CMK (cell line): ENCODE data around the gene GALNT9.

ENCODE experiments used
- DNase-seq: peaks from one replicate; pipeline ENCODE4 v3.0.0-alpha.2; 2010; ENCODE audit warnings: low read depth

GALNT9 gene

DNA sequence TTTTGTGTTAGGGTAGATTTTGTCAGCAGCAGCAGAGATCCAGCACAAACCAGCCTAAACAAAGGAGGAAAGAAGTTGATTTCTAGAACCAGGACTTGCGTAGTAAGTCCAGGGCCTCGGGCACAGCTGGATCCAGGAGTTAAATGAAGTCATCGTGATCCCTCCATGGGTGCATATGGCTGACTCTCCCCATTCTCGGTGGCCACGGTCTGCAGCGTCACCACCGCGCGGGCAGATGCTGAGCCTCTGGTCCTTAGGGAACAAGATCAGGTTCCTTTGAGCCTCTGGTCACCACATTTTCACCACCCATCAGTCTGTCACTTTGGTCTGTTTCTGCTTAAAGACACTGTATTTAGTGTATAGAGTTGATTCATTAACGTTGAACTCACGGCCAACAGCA lies 14.8 kb upstream of the GALNT9 start:
- no peak for DNase-seq

DNA sequence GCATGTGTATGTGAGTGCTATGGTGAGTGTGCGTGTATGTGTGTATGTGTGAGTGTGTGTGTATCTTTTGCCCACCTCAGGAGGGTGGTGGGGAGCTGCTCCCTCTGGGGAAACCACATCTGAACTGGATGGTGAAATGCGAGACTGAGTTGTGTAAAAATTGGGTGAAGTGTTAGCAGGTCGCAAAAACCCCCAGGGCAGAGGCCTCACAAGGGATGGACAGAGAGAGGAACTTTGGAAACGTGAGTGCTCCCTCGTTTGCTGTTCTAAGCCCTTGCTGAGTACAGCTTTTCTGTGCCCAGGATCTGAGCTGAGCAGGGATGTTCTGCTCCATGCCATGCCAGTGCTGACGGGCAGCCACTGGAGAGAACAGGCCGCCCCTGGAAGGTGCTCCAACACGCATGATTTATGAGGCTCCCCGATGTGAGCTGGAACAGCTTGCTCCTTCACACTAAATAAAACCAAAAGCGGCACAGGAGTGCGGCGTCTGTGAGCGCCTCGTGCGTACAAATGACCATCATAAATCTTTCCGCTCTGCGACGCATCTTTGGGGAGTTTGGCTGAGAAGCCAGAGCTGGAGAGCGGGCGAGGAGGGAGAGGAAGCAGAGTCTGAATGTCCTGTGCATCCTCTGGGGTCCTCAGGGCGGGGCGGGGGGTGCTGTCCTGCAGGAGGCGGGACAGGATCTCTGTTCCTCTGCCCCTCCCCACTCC lies 14.1 kb upstream of the GALNT9 start:
- no peak for DNase-seq

DNA sequence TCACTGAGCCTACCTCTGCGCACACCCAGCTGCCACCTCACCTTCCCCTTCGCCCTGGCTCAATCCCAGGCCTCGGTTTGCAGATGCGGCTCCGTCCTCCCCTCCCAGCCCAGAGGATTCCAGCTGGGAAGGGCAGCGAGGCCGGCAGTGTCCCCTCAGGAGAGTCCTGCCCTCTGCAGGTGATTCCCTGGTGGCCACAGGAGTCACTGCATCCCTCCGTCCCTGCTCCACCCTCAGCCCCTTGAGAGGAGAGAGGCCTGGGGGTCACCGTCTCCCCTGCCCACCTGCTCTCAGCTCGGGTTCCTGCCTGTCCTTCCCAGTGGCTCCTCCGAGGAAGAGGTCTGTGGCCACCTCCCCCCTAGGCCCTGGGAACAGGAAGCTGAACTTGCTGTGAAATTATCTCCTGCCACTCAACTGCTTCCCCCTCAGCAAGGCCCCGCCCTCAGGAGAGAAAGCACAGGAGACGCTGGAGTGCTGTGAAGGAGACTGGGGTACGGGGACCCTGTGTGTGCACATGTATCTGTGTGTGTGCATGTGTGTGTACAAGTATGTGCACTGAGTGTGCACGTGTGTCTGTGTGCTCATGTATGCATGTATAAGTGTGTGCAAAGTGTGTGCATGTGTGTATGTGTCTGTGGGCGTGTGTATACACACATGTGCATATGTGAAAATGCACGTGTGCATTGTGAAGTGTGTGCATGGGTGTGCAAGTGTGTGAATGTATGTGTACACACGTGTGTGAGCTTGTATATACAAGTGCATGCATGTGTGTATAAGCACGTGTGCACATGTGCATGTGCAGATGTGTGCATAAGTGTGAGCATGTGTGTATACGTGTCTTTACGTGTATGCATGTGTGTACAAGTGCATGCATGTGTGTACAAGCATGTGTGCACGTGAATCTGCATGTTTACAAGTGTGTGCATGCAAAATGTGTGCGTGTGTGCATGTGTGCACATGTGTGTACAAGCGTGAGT lies 13.2 kb upstream of the GALNT9 start:
- DNase-seq, result peak; percentile 67

DNA sequence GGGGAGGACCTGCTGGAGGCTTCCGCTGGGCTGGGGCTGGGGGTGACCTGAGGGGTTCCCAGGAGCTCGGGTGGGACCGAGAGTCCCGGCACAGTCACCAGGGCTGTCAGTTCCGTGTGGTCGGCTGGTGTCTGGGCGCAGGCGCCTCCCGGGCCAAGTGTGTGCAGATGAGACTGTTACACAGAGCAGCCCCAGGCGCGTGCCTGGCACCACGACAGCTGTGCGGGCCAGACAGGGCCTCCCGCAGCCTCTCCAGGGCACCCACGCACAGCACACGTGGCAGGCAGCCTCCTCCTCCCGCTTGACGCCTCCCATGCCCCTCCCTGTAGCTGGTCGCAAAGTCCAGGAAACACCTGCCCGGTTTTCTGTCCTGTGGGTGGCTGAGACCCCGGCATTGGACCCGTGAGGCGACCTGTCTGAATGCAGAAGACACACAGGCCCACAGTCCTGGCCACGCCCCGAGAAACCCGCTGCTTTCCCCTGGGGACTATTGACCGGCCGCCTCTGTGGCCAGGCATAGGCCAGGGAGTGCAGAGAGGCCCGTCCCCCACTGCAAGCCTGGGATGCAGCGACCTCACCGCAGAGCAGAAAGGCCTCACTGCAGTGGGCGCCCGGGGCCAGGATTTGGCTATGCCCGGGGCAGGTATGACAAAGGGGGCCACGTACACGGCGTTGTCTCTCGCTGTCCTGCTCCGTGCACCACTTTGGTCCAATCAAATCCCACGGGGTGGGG lies 12.1 kb upstream of the GALNT9 start:
- DNase-seq, result no peak

DNA sequence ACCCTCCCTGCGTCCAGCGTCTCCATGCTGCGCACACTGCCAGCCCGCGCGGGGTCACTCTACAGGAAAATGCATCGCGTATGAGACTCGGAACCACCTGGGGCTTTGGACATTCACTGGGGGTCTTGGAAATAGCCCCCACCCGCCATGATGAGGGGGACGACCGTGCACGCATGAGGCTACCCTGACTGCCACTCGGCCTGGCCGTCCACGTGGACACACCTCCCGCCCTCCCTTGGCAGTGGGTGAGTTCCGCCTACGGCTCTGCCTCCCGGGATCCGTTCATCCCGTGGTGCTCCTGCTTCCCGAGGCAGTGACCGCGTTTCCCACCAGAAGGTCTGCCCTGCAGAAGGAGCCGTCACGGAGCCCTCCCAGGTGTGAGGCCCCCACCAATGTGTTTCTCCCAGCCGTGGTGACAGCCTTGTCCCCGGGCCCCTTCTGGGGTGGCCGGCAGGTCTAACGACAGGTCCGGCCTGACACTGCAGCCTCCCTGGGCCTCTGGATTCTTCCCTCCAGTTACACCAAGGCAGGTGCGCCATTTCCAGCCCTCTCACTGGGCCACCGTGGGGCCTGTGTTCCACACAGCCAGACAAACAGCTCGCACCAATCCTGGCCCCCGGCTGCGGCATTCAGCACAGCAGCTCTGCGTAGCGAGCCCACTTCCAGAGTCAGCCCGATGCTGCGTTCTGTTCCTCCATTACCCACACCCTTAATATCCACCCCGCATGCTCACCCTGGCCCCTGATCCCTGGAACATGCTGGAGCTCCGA lies 11.1 kb upstream of the GALNT9 start:
- DNase-seq, result no peak

DNA sequence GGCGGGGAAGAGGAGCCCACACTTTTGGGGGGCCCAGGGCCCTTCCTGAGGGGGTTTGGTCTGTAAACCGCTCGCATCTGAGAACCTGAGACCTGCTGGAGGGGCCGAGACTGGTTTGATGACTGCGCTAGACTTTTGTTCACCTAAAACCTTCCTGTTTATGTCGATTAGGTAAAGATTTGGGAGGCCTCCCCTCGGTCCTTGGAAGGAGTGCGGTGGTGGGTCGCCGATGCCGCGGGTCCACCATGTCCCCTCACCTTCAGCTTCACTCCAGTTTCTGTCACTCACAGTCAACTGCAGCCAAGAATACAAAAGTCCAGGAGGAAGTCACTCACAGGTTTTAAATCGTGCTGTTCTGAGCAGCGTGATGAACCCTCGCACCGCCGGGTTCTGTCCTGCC lies 10.5 kb upstream of the GALNT9 start:
- no peak for DNase-seq

DNA sequence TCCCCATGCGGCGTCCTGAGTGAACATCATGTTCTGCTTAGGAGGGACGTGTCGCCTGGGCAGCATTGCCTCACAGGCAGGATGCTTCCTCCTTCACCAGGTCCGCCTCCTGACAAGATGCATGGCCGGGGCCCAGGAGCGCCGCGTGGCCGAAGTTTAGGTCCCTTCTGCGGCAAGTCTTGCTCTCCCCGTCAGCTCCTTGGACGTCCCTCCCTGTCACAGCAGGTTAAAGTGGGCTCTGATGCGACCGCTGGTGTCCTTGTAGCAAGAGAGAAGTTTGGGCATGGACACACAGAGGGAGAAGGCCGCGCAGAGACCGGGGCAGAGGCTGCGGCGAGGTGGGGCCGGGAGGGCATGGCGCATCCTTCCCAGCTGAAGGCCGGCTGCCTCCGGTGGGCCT lies 9.4 kb upstream of the GALNT9 start:
- no peak for DNase-seq

DNA sequence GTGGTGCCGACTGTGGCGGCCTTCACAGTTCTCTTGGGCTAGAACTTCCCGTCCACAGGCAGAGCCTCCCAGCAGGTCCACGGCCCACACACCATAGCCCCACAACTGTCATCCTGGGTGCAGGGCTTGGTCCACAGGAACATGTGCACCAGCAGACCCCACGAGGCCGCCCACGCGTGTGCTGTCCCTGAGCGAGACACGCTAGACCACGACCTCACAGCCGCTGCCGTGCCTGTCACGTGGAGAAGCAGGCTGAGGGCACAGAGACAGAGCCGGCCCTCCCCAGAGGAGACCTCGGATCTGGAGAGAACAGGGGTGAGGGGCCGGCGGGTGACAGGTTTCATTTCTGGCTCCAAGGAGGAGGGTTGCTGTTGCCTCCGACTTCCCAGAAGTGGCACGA lies 8.9 kb upstream of the GALNT9 start:
- no peak for DNase-seq

DNA sequence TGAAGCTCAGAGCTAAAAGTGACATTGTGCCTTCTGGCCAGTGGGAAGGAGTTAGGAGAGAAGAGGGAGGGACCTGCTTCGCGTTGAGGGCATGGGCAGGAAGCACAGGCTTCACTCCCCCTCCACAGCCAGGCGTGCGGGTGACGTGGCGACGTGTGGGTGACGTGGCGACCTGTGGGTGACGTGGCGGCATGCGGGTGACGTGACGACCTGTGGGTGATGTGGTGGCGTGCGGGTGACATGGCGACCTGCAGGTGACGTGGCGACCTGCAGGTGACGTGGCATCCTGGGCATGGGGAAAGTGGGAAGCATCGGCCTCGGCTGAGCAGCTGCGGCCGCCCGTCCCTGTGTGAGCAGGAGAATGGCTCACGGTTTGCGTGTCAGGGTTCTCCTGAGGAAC lies 8.2 kb upstream of the GALNT9 start:
- no peak for DNase-seq

DNA sequence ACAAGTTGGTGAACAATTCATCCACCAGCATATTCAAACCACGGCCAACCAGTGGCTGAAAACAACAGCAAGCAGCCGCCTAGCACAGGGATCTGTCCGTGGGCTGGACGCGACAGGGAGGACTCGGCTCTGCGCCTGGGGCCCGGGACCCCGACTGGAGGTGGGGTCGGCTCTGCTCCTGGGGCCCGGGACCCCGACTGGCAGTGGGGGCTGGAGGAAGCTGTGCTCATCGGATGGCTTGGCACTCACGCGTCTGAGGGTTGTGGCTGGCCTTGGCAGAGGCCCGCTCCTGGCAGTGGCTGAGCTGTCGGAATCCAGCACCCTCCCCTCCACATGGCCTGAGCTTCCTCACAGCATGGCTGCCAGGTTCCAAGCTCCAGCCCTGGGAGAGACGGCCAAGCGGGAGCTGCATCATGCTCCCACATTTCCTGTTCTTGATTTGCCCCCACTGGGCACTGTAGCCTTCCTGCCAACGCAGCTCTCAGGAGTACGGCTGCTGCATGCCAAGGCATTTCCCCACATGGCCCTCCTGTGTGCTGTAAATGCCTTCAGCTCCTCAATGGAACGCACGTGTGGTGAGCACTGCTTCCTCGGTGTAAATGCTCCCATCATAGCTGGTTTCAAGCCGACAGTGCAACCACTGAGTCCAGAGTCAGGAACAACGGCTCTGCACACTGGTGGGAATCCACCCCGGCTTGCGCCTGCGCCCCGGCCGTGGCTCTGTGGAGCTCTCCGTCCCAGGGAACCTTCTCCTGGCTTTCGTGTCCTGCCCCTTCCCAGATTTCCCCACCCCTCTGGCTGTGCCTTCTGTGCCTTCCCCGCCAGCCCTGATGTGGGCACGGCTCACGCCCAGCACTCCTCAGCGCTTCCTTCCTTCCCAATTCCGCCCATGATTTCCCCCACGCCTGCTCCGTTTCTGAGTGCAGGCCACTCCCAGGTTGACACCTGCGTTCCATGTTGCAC lies 7.3 kb upstream of the GALNT9 start:
- DNase-seq, result no peak

DNA sequence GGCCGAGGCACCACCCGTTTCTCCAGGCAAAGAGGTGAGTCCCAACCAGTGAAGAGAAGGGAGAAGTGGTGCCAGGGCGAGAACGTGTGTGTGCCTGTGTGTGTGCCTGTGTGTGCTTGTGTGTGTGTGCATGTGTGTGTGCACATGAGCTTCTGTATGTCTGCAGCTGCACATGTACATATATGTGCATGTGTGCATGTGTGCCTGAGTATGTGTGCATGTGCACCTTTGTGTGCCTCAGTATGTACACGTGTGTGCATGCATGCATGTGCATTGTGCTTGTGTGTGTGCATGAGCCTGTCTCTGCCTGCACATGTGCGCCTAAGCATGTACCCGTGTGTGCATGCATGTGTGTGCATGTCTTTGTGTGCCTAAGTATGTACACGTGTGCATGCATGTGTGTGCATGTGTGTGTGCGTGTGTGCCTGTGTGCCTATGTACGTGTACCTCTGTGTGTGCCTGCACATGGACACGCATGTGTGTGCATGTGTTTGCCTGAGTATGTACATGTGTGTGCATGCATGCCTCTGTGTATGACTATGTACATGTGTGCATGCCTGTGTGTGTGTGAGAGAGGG lies 5.9 kb upstream of the GALNT9 start:
- DNase-seq, result no peak

DNA sequence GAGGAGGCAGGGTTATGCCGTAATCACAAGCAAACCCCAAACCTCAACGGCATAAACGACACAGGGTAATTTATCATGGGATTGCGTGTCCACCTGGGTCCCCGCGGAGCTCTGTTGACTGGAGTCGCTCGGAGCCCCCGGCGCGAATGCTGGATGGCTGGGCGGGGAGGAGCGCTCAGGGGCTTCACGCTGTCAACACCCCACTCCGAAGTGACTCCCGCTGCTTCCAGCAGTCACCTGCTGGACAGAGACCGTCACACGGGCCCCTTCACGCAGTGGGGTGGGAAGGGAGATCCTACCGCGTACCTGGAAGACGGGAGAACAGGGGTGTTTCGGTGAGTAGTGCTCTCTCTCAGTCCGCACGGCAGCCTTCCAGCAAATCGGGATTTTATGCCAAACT lies 4.4 kb upstream of the GALNT9 start:
- no peak for DNase-seq

DNA sequence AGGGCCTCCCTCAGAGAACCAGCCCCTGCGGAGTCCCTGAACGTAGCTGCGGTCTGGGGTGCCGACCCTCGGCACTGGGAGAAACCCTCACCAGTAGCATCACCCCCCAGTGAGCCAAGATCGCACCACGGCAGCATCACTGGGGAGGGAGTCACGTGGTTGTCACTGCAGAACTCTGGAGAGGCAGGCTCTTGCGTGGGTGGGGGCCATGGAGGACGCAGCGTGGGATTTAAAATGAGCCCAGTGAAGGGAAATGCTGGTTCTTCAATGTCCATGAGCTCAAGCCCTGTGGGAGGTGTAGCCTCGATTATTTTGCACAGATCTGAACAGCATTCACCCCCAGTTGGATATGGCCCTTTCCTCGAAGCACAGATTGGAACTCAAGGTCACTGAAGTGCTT lies 3.9 kb upstream of the GALNT9 start:
- DNase-seq, result no peak

DNA sequence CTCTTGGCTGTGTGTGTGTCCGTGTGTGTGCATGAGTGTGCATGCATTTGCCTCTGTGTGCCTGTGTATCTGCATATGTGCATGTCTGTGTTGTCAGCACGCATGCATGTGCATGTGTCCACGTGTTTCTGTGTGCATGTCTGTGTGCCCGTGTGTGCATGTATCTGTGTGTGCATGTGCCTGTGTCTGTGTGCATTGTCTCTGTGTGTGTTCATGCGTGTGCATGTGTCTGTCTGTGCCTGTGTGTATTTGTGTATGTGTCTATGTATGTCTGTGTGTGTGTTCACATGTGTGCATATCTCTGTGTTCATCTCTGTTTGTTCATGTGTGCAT lies 1.1 kb upstream of the GALNT9 start:
- no peak for DNase-seq

DNA sequence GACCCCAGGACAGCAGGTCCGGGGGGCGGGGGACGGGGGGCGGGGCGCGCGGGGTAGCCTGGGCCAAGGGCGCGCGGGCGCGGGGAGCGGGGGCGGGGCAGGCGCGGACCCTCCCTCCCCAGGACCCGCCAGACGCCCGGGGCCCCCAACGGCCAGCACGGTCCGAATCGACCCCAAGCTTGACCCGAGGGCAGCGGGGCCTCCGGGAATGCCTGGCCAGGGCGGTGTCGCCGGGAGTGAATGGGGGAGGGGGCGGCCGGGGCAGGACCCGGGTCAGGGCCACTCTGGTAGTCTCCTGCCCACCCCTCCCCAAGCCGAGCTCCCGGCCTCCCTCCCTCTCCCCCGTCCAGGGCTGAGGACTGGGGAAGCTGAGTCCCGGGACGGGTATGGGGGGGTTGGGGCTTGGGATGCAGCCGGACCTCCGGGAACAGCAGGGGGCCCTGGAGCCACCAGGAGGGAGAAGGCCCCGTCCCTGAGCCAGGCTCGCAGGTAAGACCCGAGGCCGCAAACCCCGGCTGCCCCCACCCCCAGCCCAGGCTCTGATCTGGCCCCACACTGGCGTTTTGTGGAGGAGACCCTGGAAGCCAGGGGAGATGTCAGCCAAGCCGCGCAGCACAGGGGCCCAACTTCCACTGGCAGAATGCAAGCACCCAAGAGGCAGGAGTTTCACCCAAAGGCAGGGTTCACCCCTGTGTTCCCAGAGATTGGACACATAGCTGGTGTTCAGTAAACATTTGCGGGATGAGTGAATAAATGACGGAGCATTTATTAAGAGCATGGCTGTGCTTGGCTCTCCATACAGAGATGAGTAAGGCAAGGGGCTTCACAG lies 545 bp upstream of the GALNT9 start:
- DNase-seq, result no peak

DNA sequence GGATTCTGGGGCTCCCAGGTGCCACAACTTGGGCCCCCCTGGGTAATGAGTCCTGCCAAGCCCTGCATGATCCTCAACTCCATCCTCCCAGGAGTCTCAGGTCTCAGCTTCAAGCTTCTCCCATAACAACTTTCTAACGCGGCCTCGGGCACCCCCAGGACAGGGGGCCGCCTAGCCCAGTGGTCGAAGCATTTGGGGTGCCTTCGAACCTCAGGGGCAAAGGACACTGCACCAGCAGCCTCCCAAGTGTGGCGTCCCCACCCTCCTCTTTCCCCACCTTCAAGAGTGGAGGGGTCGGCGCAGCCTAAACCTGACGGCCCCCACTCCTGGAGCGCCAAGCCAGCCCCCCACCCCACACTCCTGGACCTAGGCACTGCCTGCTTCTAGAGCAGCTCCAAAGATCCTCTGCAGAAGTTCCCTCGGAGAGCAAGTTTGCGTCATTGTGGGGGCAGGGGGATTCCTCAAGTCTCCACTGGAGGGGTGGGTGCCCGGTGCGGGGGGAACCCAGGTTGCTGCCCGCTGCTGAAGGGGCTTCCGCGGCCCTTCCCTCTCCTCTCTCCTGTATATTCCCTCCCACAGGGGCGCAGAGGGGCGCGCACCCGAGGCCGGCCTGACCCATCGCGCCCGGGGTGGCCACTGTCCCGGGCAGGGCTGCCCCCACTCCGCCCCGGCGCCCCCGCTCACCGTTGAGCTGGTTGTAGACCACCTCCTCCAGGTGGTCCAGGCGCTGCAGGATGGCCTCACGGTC lies 933 bp downstream of the GALNT9 start:
- no peak for DNase-seq

DNA sequence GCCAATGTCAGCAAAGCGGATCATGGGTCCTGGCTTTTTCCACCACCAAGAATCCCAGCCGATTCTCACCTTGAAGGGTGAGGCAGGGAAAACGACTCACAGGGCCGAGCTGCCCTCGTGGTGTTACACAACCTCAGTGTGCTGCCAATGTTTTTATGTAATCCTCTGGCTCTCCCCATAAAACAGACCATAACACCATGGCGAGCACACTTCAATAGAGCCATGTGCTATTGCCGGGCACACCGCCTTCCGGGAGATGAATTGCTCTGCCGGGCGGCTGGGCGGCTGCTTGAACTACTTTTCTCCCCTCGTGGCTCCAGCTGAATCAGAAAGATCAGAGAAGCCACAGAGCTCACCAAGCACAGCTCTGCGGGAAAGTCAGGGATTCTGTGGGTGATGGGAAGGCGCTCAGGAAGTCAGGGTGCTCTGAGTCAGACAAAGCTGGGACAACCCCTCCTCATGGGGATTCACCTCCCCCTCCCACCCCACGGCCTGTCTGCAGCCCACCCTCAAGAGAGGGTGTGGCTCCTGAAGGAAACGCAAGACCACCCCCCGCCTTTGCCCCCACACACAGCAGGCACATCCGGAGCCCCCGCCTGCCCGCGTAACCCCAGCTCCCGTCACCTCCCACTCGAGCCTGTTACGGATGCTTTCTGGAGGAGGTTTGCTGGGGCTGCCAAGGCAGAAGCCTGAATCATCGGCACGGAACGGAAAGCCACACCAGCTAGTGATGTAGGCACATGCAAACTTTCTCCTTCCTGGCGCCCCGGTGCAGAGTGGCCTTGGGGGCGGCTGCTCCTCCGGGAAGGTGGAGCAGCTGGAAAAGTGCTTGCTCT lies 1.8 kb downstream of the GALNT9 start:
- no peak for DNase-seq

DNA sequence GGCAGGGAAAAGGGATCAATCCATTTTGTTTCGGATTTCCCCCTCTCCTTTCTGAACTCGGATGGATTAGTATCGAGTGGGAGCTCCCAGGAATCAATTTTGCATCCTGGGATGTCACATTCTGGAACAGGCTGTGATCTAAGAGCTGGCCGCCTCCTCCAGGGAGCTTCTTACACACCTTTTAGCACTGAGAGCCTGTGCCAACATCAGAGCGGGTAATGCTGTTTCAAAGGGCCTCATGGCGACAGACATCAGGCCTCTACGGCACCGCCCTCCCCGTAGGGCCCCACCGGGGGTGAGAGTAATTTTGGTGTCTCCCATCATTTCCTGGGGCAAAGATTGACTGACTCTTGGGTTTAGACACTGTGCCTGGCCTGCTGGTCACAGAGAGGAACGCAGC lies 2.7 kb downstream of the GALNT9 start:
- DNase-seq, result no peak
